Measurements from ENCODE around the gene CDH4.
A peak's percentile ranks its signal among the peaks of the same experiment; 100 is the strongest.

The CDH4 gene

GRCh38 chr20:61499859-61500554 is 247.9 kb downstream of the CDH4 start:
- no peak for DNase-seq

GRCh38 chr20:61500791-61501321 is 248.8 kb downstream of the CDH4 start:
- DNase-seq: no peak

GRCh38 chr20:61502433-61502832 is 250.4 kb downstream of the CDH4 start:
- DNase-seq: no peak

- DNase-seq: no peak
These were observed 251.0 kb downstream of the CDH4 start for GRCh38 chr20:61503106-61503505.

- no peak for DNase-seq
These were observed 253.4 kb downstream of the CDH4 start for GRCh38 chr20:61505508-61505907.

GRCh38 chr20:61507778-61508177 is 255.7 kb downstream of the CDH4 start:
- DNase-seq: no peak

GRCh38 chr20:61508301-61509096 is 256.4 kb downstream of the CDH4 start:
- no peak for DNase-seq

- no peak for DNase-seq
These were observed 258.8 kb downstream of the CDH4 start for GRCh38 chr20:61510778-61511330.

GRCh38 chr20:61512475-61512874 is 260.4 kb downstream of the CDH4 start:
- DNase-seq: peak; percentile 45

GRCh38 chr20:61513124-61514017 is 261.3 kb downstream of the CDH4 start:
- no peak for DNase-seq

GRCh38 chr20:61514018-61514365 is 261.9 kb downstream of the CDH4 start:
- no peak for DNase-seq

GRCh38 chr20:61514396-61514795 is 262.3 kb downstream of the CDH4 start:
- no peak for DNase-seq

GRCh38 chr20:61514805-61515505 is 262.9 kb downstream of the CDH4 start:
- DNase-seq: no peak

GRCh38 chr20:61515922-61516321 is 263.9 kb downstream of the CDH4 start:
- DNase-seq: no peak

- no peak for DNase-seq
These were observed 264.5 kb downstream of the CDH4 start for GRCh38 chr20:61516346-61517208.

- DNase-seq: no peak
These were observed 265.4 kb downstream of the CDH4 start for GRCh38 chr20:61517419-61517818.

GRCh38 chr20:61518424-61518951 is 266.4 kb downstream of the CDH4 start:
- no peak for DNase-seq

- DNase-seq: no peak
These were observed 267.4 kb downstream of the CDH4 start for GRCh38 chr20:61519488-61519887.

GRCh38 chr20:61520076-61520892 is 268.2 kb downstream of the CDH4 start:
- DNase-seq: no peak

GRCh38 chr20:61520893-61521460 is 268.9 kb downstream of the CDH4 start:
- DNase-seq: peak; percentile 44

Data from eye (tissue), 1 donor.